Kidney (tissue), 14 donors: ENCODE data around the gene TMEM130. TPM values are rescaled to one million over a fixed set of nuclear protein-coding genes. Genes with fewer than 3 reads are reported as not detected.

Source experiments
- DNase-seq, 5 donors: peaks; one replicate each; pipeline ENCODE4 v3.0.0-alpha.2; 2013 to 2020
- FAIRE-seq: peaks from 2 replicates; lab custom pipeline; 2012; peaks lifted over from hg19 to GRCh38; lab: Jason Lieb, UNC
- H3K27ac ChIP-seq, 2 donors: one replicate each; pipeline ENCODE4 v1.7.0; 2013; ENCODE audit warnings: low read depth in 2 of 2, low read length in 2 of 2, inconsistent platforms in 1 of 2
- H3K27me3 ChIP-seq: one replicate; pipeline ENCODE4 v1.7.1; 2013; ENCODE audit warnings: low read length, inconsistent platforms; ENCODE audit not compliant: control insufficient read depth, insufficient read depth
- H3K36me3 ChIP-seq, 3 donors: one replicate each; pipeline versions ENCODE4 v1.7.0 to v1.7.1; 2013; ENCODE audit warnings: low read length in 3 of 3, control low read depth in 1 of 3, inconsistent platforms in 1 of 3; ENCODE audit not compliant: insufficient read depth in 3 of 3, control insufficient read depth in 2 of 3
- H3K4me1 ChIP-seq, 3 donors: one replicate each; pipeline versions ENCODE4 v1.7.0 to v1.7.1; 2013; ENCODE audit warnings: low read length in 3 of 3, inconsistent platforms in 1 of 3, low read depth in 1 of 3; ENCODE audit not compliant: control insufficient read depth in 2 of 3, insufficient read depth in 2 of 3
- H3K4me3 ChIP-seq, 3 donors: one replicate each; pipeline versions ENCODE4 v1.7.0 to v1.8.1; 2013; ENCODE audit warnings: low read length in 3 of 3, control low read depth in 1 of 3, inconsistent platforms in 1 of 3
- H3K9ac ChIP-seq, 3 donors: one replicate each; pipeline versions ENCODE4 v1.7.0 to v1.7.1; 2013; ENCODE audit warnings: low read length in 3 of 3, control low read depth in 1 of 3, inconsistent platforms in 1 of 3
- H3K9me3 ChIP-seq, 3 donors: one replicate each; pipeline versions ENCODE4 v1.7.0 to v1.7.1; 2013; ENCODE audit warnings: low read length in 3 of 3, control low read depth in 1 of 3, inconsistent platforms in 1 of 3; ENCODE audit not compliant: control insufficient read depth in 2 of 3, insufficient read depth in 1 of 3
- intact Hi-C: fragments of 100-400 bp; cut with DNase I; formaldehyde crosslinking; loops from one replicate; pipeline ENCODE4 v1.11.1; 2022
- polyA plus RNA-seq: library from polyadenylated mRNA; stranded (reverse); fragments of 350-450 nt; fragmentation: Illumina TruSeq; extraction: RNeasy Lipid Tissue Mini Kit (QIAGEN cat#74804); gene quantifications from one replicate; pipeline ENCODE4 v1.2.3, GENCODE V29; 2014; ENCODE audit warnings: low read depth, low replicate concordance; ENCODE audit not compliant: insufficient read depth
- total RNA-seq: library from RNA; stranded (reverse); fragmentation: NEBNext Ultra II Directional; extraction: Animal tissue kit (Norgen Biotek cat#: 25700); gene quantifications from one replicate; pipeline ENCODE4 v1.2.1, GENCODE V29; 2021
- TF ChIP-seq, protein P1 (sequence below): IDR thresholded peaks from 3 replicates; pipeline ENCODE4 v1.5.1; 2012; ENCODE audit warnings: mild to moderate bottlenecking, moderate library complexity, borderline replicate concordance; ENCODE audit not compliant: insufficient read depth; ENCODE audit errors: extremely low read depth
- donor health status: control.
- donor health status: control.
- donor health status: control.
- donor health status: control.
- donor health status: control.
- donor health status: DM: yes; HTN: yes; CAD: no.
- donor health status: Normal renal cell carcinoma (clear cell type).

TMEM130 gene
- total and polyA plus RNA-seq, 2 donors from 2014 or later, result 5.0 to 12.9 TPM

GRCh38 chr7:98860071-98860470, 9.7 kb downstream of the TMEM130 start:
- no peak overlapping the region for H3K9ac ChIP-seq
- no peaks in the 10 kb centered on the region for H3K27me3 ChIP-seq
- TF ChIP-seq, protein P1, sequence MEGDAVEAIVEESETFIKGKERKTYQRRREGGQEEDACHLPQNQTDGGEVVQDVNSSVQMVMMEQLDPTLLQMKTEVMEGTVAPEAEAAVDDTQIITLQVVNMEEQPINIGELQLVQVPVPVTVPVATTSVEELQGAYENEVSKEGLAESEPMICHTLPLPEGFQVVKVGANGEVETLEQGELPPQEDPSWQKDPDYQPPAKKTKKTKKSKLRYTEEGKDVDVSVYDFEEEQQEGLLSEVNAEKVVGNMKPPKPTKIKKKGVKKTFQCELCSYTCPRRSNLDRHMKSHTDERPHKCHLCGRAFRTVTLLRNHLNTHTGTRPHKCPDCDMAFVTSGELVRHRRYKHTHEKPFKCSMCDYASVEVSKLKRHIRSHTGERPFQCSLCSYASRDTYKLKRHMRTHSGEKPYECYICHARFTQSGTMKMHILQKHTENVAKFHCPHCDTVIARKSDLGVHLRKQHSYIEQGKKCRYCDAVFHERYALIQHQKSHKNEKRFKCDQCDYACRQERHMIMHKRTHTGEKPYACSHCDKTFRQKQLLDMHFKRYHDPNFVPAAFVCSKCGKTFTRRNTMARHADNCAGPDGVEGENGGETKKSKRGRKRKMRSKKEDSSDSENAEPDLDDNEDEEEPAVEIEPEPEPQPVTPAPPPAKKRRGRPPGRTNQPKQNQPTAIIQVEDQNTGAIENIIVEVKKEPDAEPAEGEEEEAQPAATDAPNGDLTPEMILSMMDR, result no peak
- no peaks in the 10 kb centered on the region for H3K9me3 ChIP-seq
- no peak overlapping the region for H3K4me3 ChIP-seq
- H3K4me1 ChIP-seq, result no peaks in the 10 kb centered on the region
- intact Hi-C loops, result no loop called here
- DNase-seq (no peak), FAIRE-seq (no peak)
- H3K27ac ChIP-seq, result no peak overlapping the region
- H3K36me3 ChIP-seq, result no peaks in the 10 kb centered on the region

GRCh38 chr7:98855610-98856422, 14.0 kb downstream of the TMEM130 start:
- intact Hi-C loops, result no loop called here
- no peak overlapping the region for H3K4me3 ChIP-seq
- H3K4me1 ChIP-seq, result no peaks in the 10 kb centered on the region
- no peaks in the 10 kb centered on the region for H3K9me3 ChIP-seq
- no peak for FAIRE-seq
- DNase-seq, result peak in 4 of 5 donors; percentile 38 to 58 (median 51)
- H3K27me3 ChIP-seq, result no peaks in the 10 kb centered on the region
- H3K27ac ChIP-seq, result no peak overlapping the region
- TF ChIP-seq, protein P1, result no peak
- H3K9ac ChIP-seq, result no peak overlapping the region
- H3K36me3 ChIP-seq, result no peaks in the 10 kb centered on the region

DNA sequence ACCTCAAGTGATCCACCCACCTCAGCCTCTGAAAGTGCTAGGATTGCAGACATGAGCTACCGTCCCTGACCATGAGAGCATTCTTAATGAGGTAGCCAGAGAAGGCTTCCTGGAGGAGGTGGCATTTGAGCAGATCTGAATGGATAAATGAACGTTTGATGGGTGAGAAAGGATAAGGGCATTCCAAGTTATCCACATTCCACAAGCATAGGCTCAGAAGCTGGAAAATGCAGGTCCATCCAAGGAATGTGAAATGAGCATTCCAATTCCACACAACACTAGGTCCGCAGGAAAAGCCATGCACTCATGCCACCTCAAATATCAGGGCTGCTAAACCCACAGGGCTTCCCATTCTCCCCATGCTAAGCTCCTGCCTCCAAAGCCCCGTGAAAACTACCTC, 17.0 kb downstream of the TMEM130 start:
- no peak overlapping the region for H3K27ac ChIP-seq

More for the DNA sequence above, 17.0 kb downstream of the TMEM130 start:
- no peak overlapping the region for H3K4me3 ChIP-seq
- TF ChIP-seq, protein P1, result no peak
- no peak for FAIRE-seq
- no peaks in the 10 kb centered on the region for H3K27me3 ChIP-seq
- H3K9me3 ChIP-seq, result peaks cover 0 to 17% (median 3%) of the 10 kb centered on the region in 3 donors
- H3K36me3 ChIP-seq, result no peaks in the 10 kb centered on the region
- H3K4me1 ChIP-seq, result no peaks in the 10 kb centered on the region
- H3K9ac ChIP-seq, result no peak overlapping the region
- no peak for DNase-seq
- intact Hi-C loops, result no loop called here
